Lung (tissue), 12 donors: ENCODE measurements around the gene TRIM41. TPM values are rescaled to one million over a fixed set of nuclear protein-coding genes. Genes with fewer than 3 reads are reported as not detected.

Experiments used
- ATAC-seq: fragments of 200-7000 bp; cut with Tn5 transposase; one replicate; pipeline ENCODE4 v1.9.1; 2020; ENCODE audit warnings: moderate number of reproducible peaks; ENCODE audit not compliant: insufficient read depth, low FRiP score
- DNase-seq, 3 donors: peaks; one replicate each; pipeline ENCODE4 v3.0.0-alpha.2; 2013 to 2017
- H3K27ac ChIP-seq, 2 donors: one replicate each; pipeline ENCODE4 v1.5.1; 2013; ENCODE audit warnings: mild to moderate bottlenecking in 2 of 2, moderate library complexity in 2 of 2, control low read depth in 1 of 2, inconsistent platforms in 1 of 2, low read depth in 1 of 2, low read length in 1 of 2
- H3K27me3 ChIP-seq, 3 donors: one replicate each; pipeline ENCODE4 v1.5.1; 2013; ENCODE audit warnings: low read length in 2 of 3; ENCODE audit not compliant: control insufficient read depth in 3 of 3, insufficient read depth in 3 of 3
- H3K36me3 ChIP-seq, 4 donors: one replicate each; pipeline ENCODE4 v1.5.1; 2013; ENCODE audit warnings: low read length in 4 of 4, mild to moderate bottlenecking in 1 of 4, moderate library complexity in 1 of 4; ENCODE audit not compliant: control insufficient read depth in 4 of 4, insufficient read depth in 4 of 4
- H3K4me1 ChIP-seq, 5 donors: one replicate each; pipeline ENCODE4 v1.5.1; 2013; ENCODE audit warnings: low read length in 5 of 5, mild to moderate bottlenecking in 2 of 5, moderate library complexity in 1 of 5; ENCODE audit not compliant: control insufficient read depth in 5 of 5, insufficient read depth in 5 of 5
- H3K4me3 ChIP-seq: one replicate; pipeline ENCODE4 v1.5.1; 2013; ENCODE audit warnings: mild to moderate bottlenecking, control low read depth, moderate library complexity
- H3K9ac ChIP-seq, 2 donors: one replicate each; pipeline ENCODE4 v1.5.1; 2013; ENCODE audit warnings: low read length in 2 of 2, control low read depth in 1 of 2; ENCODE audit not compliant: insufficient read depth in 1 of 2
- H3K9me3 ChIP-seq, 4 donors: one replicate each; pipeline ENCODE4 v1.5.1; 2013; ENCODE audit warnings: low read length in 3 of 4, mild to moderate bottlenecking in 1 of 4, moderate library complexity in 1 of 4; ENCODE audit not compliant: control insufficient read depth in 4 of 4, insufficient read depth in 3 of 4
- CTCF ChIP-seq: IDR thresholded peaks from 2 replicates; pipeline ENCODE4 v1.5.1; 2012; ENCODE audit warnings: mild to moderate bottlenecking; ENCODE audit errors: control extremely low read depth, extremely low read depth
- WGBS, 2 donors: extraction: QIAGEN DNeasy Blood & Tissue Kit; methylation state at CpG; one replicate each; pipeline ENCODE4 v1.1.7; 2013; 5-methylcytosine and 5-hydroxymethylcytosine counted together
- polyA plus RNA-seq, 2 donors: library from polyadenylated mRNA; stranded (reverse); fragments of 200-250 nt; gene quantifications; one replicate each; pipeline ENCODE4 v1.2.1, GENCODE V29; 2013
- total RNA-seq, 2 donors: library from RNA; depleted of rRNA in 1 of 2; stranded (reverse); fragments of >200 nt in 1 of 2; gene quantifications; one replicate each; pipeline ENCODE4 v1.2.1, GENCODE V29; 2014 to 2021
- donor health status: control.
- donor health status: control.
- donor health status: Bipolar disorder and iron deficiency.
- donor health status: healthy.
- donor health status: DM: yes; HTN: yes; CAD: no.

Gene TRIM41
- total and polyA plus RNA-seq, 4 donors: 13.1 to 38.6 (median 22.2) TPM

GRCh38 chr5:181195249-181195761 is 27.8 kb upstream of the TRIM41 start:
- Histone ChIP-seq H3K27ac (no peak overlapping the region), H3K27me3 (peaks cover 0 to 5% (median 4%) of the 10 kb centered on the region in 3 donors), H3K9ac (no peak overlapping the region), H3K4me3 (no peak overlapping the region), H3K4me1 (peaks cover 0 to 18% (median 4%) of the 10 kb centered on the region in 5 donors), H3K36me3 (no peaks in the 10 kb centered on the region), H3K9me3 (no peaks in the 10 kb centered on the region)
- no peak for TF ChIP-seq CTCF
- WGBS, 2 donors: 79 to 82% methylated on average over 45 of the region's 45 CpGs
- DNase-seq: peak in 1 of 3 donors; percentile 12
- ATAC-seq: no peak

- Histone ChIP-seq H3K9me3 (no peaks in the 10 kb centered on the region), H3K27ac (no peak overlapping the region), H3K4me1 (peaks cover 0 to 8% (median 4%) of the 10 kb centered on the region in 5 donors), H3K4me3 (no peak overlapping the region), H3K9ac (no peak overlapping the region), H3K27me3 (peaks cover 0 to 22% (median 17%) of the 10 kb centered on the region in 3 donors), H3K36me3 (no peaks in the 10 kb centered on the region)
- TF ChIP-seq CTCF: no peak
- DNase-seq (no peak), ATAC-seq (no peak)
- WGBS, 2 donors: 67 to 78% methylated on average over 8 of the region's 8 CpGs
Measured at GRCh38 chr5:181197326-181197951, 25.6 kb upstream of the TRIM41 start.

- no peak overlapping the region for H3K9ac ChIP-seq
- ATAC-seq: no peak
- peaks cover 0 to 26% (median 23%) of the 10 kb centered on the region in 3 donors for H3K27me3 ChIP-seq
Measured at GRCh38 chr5:181198106-181198685, 24.9 kb upstream of the TRIM41 start.

More at GRCh38 chr5:181198106-181198685, 24.9 kb upstream of the TRIM41 start:
- H3K27ac ChIP-seq: no peak overlapping the region
- no peak for TF ChIP-seq CTCF
- WGBS, 2 donors: 89 to 90% methylated on average over 12 of the region's 12 CpGs
- DNase-seq: no peak
- H3K36me3 ChIP-seq: no peaks in the 10 kb centered on the region
- peaks cover 0 to 5% (median 0%) of the 10 kb centered on the region in 5 donors for H3K4me1 ChIP-seq
- no peak overlapping the region for H3K4me3 ChIP-seq
- no peaks in the 10 kb centered on the region for H3K9me3 ChIP-seq
